GM23248 (cell line): Measurements from ENCODE around the gene OPCML. TPM values are rescaled to one million over a fixed set of nuclear protein-coding genes. Genes with fewer than 3 reads are reported as not detected.

Experiments used
- DNase-seq: peaks from one replicate; pipeline ENCODE4 v3.0.0-alpha.2; 2015
- H2AFZ ChIP-seq: fragments of 200-600 bp; sonication (generic); 2 replicates; pipeline ENCODE4 v1.6.1; 2016; ENCODE audit warnings: antibody characterized with exemption
- H3F3A ChIP-seq: fragments of 200-600 bp; sonication (generic); 2 replicates; pipeline ENCODE4 v1.6.1; 2016; ENCODE audit warnings: mild to moderate bottlenecking, antibody characterized with exemption, mixed run types; ENCODE audit not compliant: insufficient read depth
- H3K27ac ChIP-seq: fragments of 200-600 bp; sonication (generic); 2 replicates; pipeline ENCODE4 v1.5.1; 2016; ENCODE audit warnings: mild to moderate bottlenecking
- H3K27me3 ChIP-seq: fragments of 200-600 bp; sonication (generic); replicated peaks from 2 replicates; pipeline ENCODE4 v1.6.1; 2016; ENCODE audit warnings: mild to moderate bottlenecking; ENCODE audit not compliant: insufficient read depth
- H3K36me3 ChIP-seq: fragments of 200-600 bp; sonication (generic); 2 replicates; pipeline ENCODE4 v1.6.1; 2016; ENCODE audit warnings: low read depth, mild to moderate bottlenecking
- H3K4me1 ChIP-seq: fragments of 200-600 bp; sonication (generic); 2 replicates; pipeline ENCODE4 v1.6.1; 2016; ENCODE audit warnings: mild to moderate bottlenecking; ENCODE audit not compliant: insufficient read depth
- H3K4me2 ChIP-seq: fragments of 200-600 bp; sonication (generic); one replicate; pipeline ENCODE4 v1.6.1; 2016; ENCODE audit warnings: mild to moderate bottlenecking; ENCODE audit not compliant: unreplicated experiment
- H3K4me3 ChIP-seq: fragments of 200-600 bp; sonication (generic); 2 replicates; pipeline ENCODE4 v1.5.1; 2016; ENCODE audit warnings: mild to moderate bottlenecking
- H3K79me2 ChIP-seq: fragments of 200-600 bp; sonication (generic); 2 replicates; pipeline ENCODE4 v1.6.1; 2016; ENCODE audit warnings: mild to moderate bottlenecking; ENCODE audit not compliant: insufficient read depth
- H3K9ac ChIP-seq: fragments of 200-600 bp; sonication (generic); 2 replicates; pipeline ENCODE4 v1.6.1; 2016; ENCODE audit warnings: mild to moderate bottlenecking
- H3K9me2 ChIP-seq: fragments of 200-600 bp; sonication (generic); 2 replicates; pipeline ENCODE4 v1.6.1; 2016; ENCODE audit warnings: mixed run types, mild to moderate bottlenecking, moderate library complexity; ENCODE audit not compliant: insufficient read depth
- H3K9me3 ChIP-seq: fragments of 200-600 bp; sonication (generic); one replicate; pipeline ENCODE4 v1.6.1; 2017; ENCODE audit warnings: low read depth
- H4K20me1 ChIP-seq: fragments of 200-600 bp; sonication (generic); 2 replicates; pipeline ENCODE4 v1.6.0; 2016; ENCODE audit not compliant: insufficient read depth
- EZH2 ChIP-seq: fragments of 200-600 bp; sonication (generic); IDR thresholded peaks from 2 replicates; pipeline ENCODE4 v1.6.1; 2018; ENCODE audit warnings: antibody characterized with exemption, mild to moderate bottlenecking; ENCODE audit not compliant: insufficient read depth, poor library complexity, severe bottlenecking
- EZH2phosphoT487 ChIP-seq: fragments of 200-600 bp; sonication (generic); IDR thresholded peaks from 2 replicates; pipeline ENCODE4 v1.6.1; 2018; ENCODE audit warnings: antibody characterized with exemption, moderate library complexity, mild to moderate bottlenecking, low read depth; ENCODE audit not compliant: insufficient read depth
- WGBS, 2 experiments: methylation state at CpG; one replicate each; pipeline ENCODE4 v1.1.6; 2015 to 2017; ENCODE audit warnings: low lambda C conversion rate in 2 of 2, low coverage in 1 of 2; ENCODE audit errors: missing lambda C conversion rate in 2 of 2; 5-methylcytosine and 5-hydroxymethylcytosine counted together
- in situ Hi-C: fragments of 300-500 bp; cut with MboI; formaldehyde crosslinking; loops from 2 replicates; pipeline ENCODE4 v1.15.0; 2020
- polyA plus RNA-seq: library from polyadenylated mRNA; unstranded; fragments of >200 nt; fragmentation: Nextera tagmentation; extraction: Ambion mirVana; gene quantifications from 2 replicates; pipeline ENCODE4 v1.2.1, GENCODE V29; 2016
- total RNA-seq: library from RNA; depleted of rRNA; stranded (reverse); fragments of >200 nt; shearing (Covaris generic); gene quantifications from 2 replicates; pipeline ENCODE4 v1.2.3, GENCODE V29; 2014

Gene OPCML
- total and polyA plus RNA-seq, 2 experiments from 2014 or later, result 0.69 to 1.6 TPM

DNA sequence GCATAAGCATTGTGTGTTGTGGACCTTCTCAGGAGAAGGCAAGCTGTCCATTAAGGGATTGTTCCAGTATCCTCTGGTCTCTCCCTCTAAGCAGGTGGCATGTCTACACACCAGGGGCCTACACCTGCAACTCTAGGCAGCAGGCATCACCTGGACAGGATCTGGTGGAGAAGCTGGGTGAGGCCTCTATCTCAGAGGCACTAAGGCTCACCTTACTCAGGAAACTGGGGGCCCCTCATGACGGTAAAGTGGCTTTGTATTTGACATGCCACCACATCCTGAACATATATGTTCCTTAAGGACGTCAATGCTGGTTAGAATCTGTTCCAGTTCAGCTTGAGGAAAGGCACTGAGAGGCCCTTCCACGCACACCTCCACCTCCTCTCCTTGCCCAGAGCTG lies 891.3 kb downstream of the OPCML start:
- H3F3A ChIP-seq, result no peaks in the 10 kb centered on the region
- no peak for TF ChIP-seq EZH2
- no peak for TF ChIP-seq EZH2phosphoT487
- no peak overlapping the region for H3K9ac ChIP-seq
- no peaks in the 10 kb centered on the region for H3K79me2 ChIP-seq
- H2AFZ ChIP-seq, result no peak overlapping the region
- no peak overlapping the region for H3K4me2 ChIP-seq
- H3K4me3 ChIP-seq, result no peak overlapping the region
- H3K27me3 ChIP-seq, result peaks cover 6% of the 10 kb centered on the region
- in situ Hi-C loops, result no loop called here
- WGBS, 2 experiments, result 77 to 88% methylated on average over 3 of the region's 3 CpGs
- H3K36me3 ChIP-seq, result no peaks in the 10 kb centered on the region
- no peaks in the 10 kb centered on the region for H4K20me1 ChIP-seq
- H3K27ac ChIP-seq, result no peak overlapping the region
- no peaks in the 10 kb centered on the region for H3K4me1 ChIP-seq
- DNase-seq, result no peak
- no peaks in the 10 kb centered on the region for H3K9me2 ChIP-seq
- H3K9me3 ChIP-seq, result no peaks in the 10 kb centered on the region

DNA sequence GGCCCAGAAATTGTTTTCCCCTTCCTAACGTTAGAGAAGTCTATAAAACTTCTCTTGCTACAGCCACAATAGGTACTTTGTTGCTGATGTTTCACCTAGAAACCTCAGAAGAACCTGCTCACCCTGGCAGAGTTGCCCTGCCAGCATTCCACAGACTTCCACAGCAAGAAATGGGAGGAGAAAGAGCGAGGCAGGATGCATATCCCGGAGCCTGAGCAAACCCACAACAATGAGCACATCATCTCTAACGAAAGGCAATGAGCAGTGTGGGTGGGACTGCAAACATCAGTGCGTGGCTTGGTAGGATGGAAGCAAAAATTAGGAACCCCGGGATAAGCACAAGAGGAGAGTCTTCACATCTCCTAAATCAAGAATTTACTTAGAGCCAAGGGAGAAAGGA lies 892.3 kb downstream of the OPCML start:
- Histone ChIP-seq H2AFZ (no peak overlapping the region), H3K9me3 (no peaks in the 10 kb centered on the region), H3K4me2 (no peak overlapping the region), H3K27ac (no peak overlapping the region), H3K9me2 (no peaks in the 10 kb centered on the region), H4K20me1 (no peaks in the 10 kb centered on the region), H3K4me1 (no peaks in the 10 kb centered on the region), H3K9ac (no peak overlapping the region), H3K4me3 (no peak overlapping the region), H3K27me3 (no peaks in the 10 kb centered on the region; the same call in 1 of the 2 replicates), H3K36me3 (no peaks in the 10 kb centered on the region), H3K79me2 (no peaks in the 10 kb centered on the region), H3F3A (no peaks in the 10 kb centered on the region)
- WGBS, 2 experiments, result 39 to 49% methylated on average over 6 of the region's 6 CpGs
- TF ChIP-seq EZH2phosphoT487, result no peak
- no peak for TF ChIP-seq EZH2
- in situ Hi-C loops, result no loop called here
- DNase-seq, result peak; percentile 33

DNA sequence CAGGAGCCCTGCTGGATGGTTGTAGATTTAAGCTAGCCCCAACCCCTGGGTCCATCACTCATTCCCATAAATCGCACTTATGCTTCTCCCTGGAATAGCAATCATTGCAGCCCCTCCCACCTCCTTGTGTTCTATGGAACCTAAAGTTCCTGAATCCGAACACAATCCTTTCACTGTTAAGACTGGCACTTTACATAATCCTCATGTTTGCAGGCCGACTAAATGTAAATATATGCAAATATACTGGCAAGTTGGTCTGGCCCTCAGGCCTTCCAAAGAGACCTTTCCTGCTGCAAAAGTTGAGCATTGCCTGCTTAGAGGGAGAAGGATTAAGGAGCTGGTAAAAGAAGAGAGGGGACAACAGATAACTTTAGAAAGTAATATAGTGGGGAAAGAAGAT lies 892.9 kb downstream of the OPCML start:
- Histone ChIP-seq H3K4me2 (no peak overlapping the region), H3K9me3 (no peaks in the 10 kb centered on the region), H3K27me3 (no peaks in the 10 kb centered on the region; the same call in 1 of the 2 replicates), H3F3A (no peaks in the 10 kb centered on the region), H3K9me2 (no peaks in the 10 kb centered on the region), H3K27ac (no peak overlapping the region), H3K36me3 (no peaks in the 10 kb centered on the region), H3K79me2 (no peaks in the 10 kb centered on the region), H3K9ac (no peak overlapping the region), H2AFZ (no peak overlapping the region), H3K4me1 (peaks cover 5% of the 10 kb centered on the region; the same call in 1 of the 2 replicates), H3K4me3 (no peak overlapping the region), H4K20me1 (no peaks in the 10 kb centered on the region)
- in situ Hi-C loops, result no loop called here
- WGBS, 2 experiments, result 52 to 66% methylated on average over 3 of the region's 3 CpGs
- DNase-seq, result no peak
- no peak for TF ChIP-seq EZH2phosphoT487
- TF ChIP-seq EZH2, result no peak

DNA sequence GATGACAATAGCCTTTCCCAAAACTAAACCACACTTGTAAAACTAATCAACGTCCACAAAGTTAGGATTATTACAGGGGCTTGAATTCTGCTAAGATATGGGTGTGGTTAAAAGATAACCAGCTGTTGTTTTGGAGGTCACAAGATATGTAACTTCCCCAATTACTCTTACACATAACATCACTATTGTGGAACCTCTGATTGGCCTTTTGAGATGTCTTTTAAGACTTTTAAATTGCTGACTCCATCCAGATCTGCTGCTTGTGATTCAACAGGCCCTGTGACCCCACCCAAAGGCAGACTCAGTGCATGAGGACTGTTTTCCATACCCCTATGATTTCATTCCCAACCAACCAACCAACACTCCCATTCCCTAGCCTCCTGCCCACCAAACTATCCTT lies 893.9 kb downstream of the OPCML start:
- H3K4me2 ChIP-seq, result no peak overlapping the region
- H3K4me3 ChIP-seq, result no peak overlapping the region
- peaks cover 11% of the 10 kb centered on the region for H3K4me1 ChIP-seq
- H3F3A ChIP-seq, result peaks cover 2% of the 10 kb centered on the region
- H3K9me2 ChIP-seq, result no peaks in the 10 kb centered on the region
- TF ChIP-seq EZH2phosphoT487 (no peak), EZH2 (no peak)
- no peak overlapping the region for H3K27ac ChIP-seq
- H3K9ac ChIP-seq, result no peak overlapping the region
- H4K20me1 ChIP-seq, result no peaks in the 10 kb centered on the region
- no peaks in the 10 kb centered on the region for H3K9me3 ChIP-seq
- in situ Hi-C loops, result no loop called here
- H3K27me3 ChIP-seq, result no peaks in the 10 kb centered on the region; the same call in 1 of the 2 replicates
- DNase-seq, result peak; percentile 22
- 66 to 67% methylated on average over 1 of the region's 1 CpG for WGBS, 2 experiments
- H3K36me3 ChIP-seq, result no peaks in the 10 kb centered on the region
- no peaks in the 10 kb centered on the region for H3K79me2 ChIP-seq
- H2AFZ ChIP-seq, result no peak overlapping the region

DNA sequence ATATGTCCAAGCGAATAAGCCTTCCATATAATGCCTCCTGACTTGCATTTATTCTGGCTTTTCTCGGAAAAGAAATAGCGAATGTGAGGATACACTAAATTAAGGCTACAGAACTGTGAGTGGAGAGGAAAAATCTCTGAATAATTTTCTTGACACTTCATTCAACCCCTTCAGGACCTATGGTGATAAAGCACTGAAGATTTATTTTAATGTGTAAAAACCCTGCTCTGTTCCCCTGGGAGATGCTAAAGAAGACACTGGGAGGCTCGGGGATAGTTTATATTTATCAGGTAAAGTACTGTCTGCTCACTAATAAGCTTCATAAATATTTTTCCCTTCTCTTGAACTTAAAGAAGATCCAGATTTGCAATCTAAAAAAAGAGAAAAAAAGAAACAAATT lies 895.8 kb downstream of the OPCML start:
- Histone ChIP-seq H3K79me2 (no peaks in the 10 kb centered on the region), H2AFZ (no peak overlapping the region), H3F3A (peaks cover 6% of the 10 kb centered on the region), H3K4me2 (no peak overlapping the region), H3K27ac (no peak overlapping the region), H3K9me3 (no peaks in the 10 kb centered on the region), H3K9me2 (no peaks in the 10 kb centered on the region), H4K20me1 (no peaks in the 10 kb centered on the region), H3K4me1 (peaks cover 24% of the 10 kb centered on the region), H3K4me3 (no peak overlapping the region), H3K27me3 (no peaks in the 10 kb centered on the region), H3K36me3 (no peaks in the 10 kb centered on the region), H3K9ac (no peak overlapping the region)
- DNase-seq, result no peak
- TF ChIP-seq EZH2phosphoT487 (no peak), EZH2 (no peak)
- in situ Hi-C loops, result no loop called here
- WGBS, 2 experiments, result 87 to 89% methylated on average over 4 of the region's 4 CpGs
